ENCODE measurements around the gene THADA.

The THADA gene

GRCh38 chr2:43315482-43315881 lies 280.4 kb downstream of the THADA start:
- Histone ChIP-seq H3K36me3 (ENCODE audit: low read length) (no peaks in the 10 kb centered on the region), H3K27me3 (ENCODE audit: low read length) (no peaks in the 10 kb centered on the region), H2AFZ (ENCODE audit: low read depth, low read length, severe bottlenecking) (no peak overlapping the region), H3F3A (ENCODE audit: insufficient read depth) (no peaks in the 10 kb centered on the region), H3K4me3 (ENCODE audit: insufficient read depth, low read length, poor library complexity, severe bottlenecking) (no peak overlapping the region), H3K27ac (ENCODE audit: low read depth, low read length) (no peak overlapping the region), H3K79me2 (ENCODE audit: insufficient read depth, low read length) (no peaks in the 10 kb centered on the region), H3K9me2 (replicated peaks; ENCODE audit: insufficient read depth, low read length) (no peaks in the 10 kb centered on the region), H3K4me2 (ENCODE audit: low read depth, low read length, poor library complexity, severe bottlenecking) (no peak overlapping the region), H3K9ac (ENCODE audit: low read length) (no peak overlapping the region), H3K9me3 (ENCODE audit: insufficient read depth, low read length) (no peaks in the 10 kb centered on the region), H4K20me1 (ENCODE audit: low read depth, low read length) (no peaks in the 10 kb centered on the region)
- TF ChIP-seq CTCF (IDR thresholded peaks at IDR 0.05; ENCODE audit: insufficient read depth, low read length, poor library complexity, severe bottlenecking) (no peak), EZH2phosphoT487 (conservative IDR thresholded peaks at IDR 0.05; ENCODE audit: low read length) (no peak)

- Histone ChIP-seq H3K9me3 (ENCODE audit: insufficient read depth, low read length) (no peaks in the 10 kb centered on the region), H3F3A (ENCODE audit: insufficient read depth) (no peaks in the 10 kb centered on the region), H4K20me1 (ENCODE audit: low read depth, low read length) (no peaks in the 10 kb centered on the region), H3K4me2 (ENCODE audit: low read depth, low read length, poor library complexity, severe bottlenecking) (no peak overlapping the region), H2AFZ (ENCODE audit: low read depth, low read length, severe bottlenecking) (no peak overlapping the region), H3K27ac (ENCODE audit: low read depth, low read length) (no peak overlapping the region), H3K9ac (ENCODE audit: low read length) (no peak overlapping the region), H3K36me3 (ENCODE audit: low read length) (no peaks in the 10 kb centered on the region), H3K79me2 (ENCODE audit: insufficient read depth, low read length) (no peaks in the 10 kb centered on the region), H3K4me3 (ENCODE audit: insufficient read depth, low read length, poor library complexity, severe bottlenecking) (no peak overlapping the region), H3K27me3 (ENCODE audit: low read length) (no peaks in the 10 kb centered on the region), H3K9me2 (replicated peaks; ENCODE audit: insufficient read depth, low read length) (no peaks in the 10 kb centered on the region)
- no peak for TF ChIP-seq CTCF (IDR thresholded peaks at IDR 0.05; ENCODE audit: insufficient read depth, low read length, poor library complexity, severe bottlenecking)
Measured at GRCh38 chr2:43314299-43314927, 281.4 kb downstream of the THADA start.

GRCh38 chr2:43313642-43314017 lies 282.2 kb downstream of the THADA start:
- Histone ChIP-seq H3K4me2 (ENCODE audit: low read depth, low read length, poor library complexity, severe bottlenecking) (no peak overlapping the region), H3K9me2 (replicated peaks; ENCODE audit: insufficient read depth, low read length) (no peaks in the 10 kb centered on the region), H3F3A (ENCODE audit: insufficient read depth) (no peaks in the 10 kb centered on the region), H3K27me3 (ENCODE audit: low read length) (no peaks in the 10 kb centered on the region), H3K36me3 (ENCODE audit: low read length) (no peaks in the 10 kb centered on the region), H3K27ac (ENCODE audit: low read depth, low read length) (no peak overlapping the region), H3K79me2 (ENCODE audit: insufficient read depth, low read length) (no peaks in the 10 kb centered on the region), H4K20me1 (ENCODE audit: low read depth, low read length) (no peaks in the 10 kb centered on the region), H3K9me3 (ENCODE audit: insufficient read depth, low read length) (no peaks in the 10 kb centered on the region), H3K4me3 (ENCODE audit: insufficient read depth, low read length, poor library complexity, severe bottlenecking) (no peak overlapping the region), H3K9ac (ENCODE audit: low read length) (no peak overlapping the region), H2AFZ (ENCODE audit: low read depth, low read length, severe bottlenecking) (no peak overlapping the region)
- TF ChIP-seq CTCF (IDR thresholded peaks at IDR 0.05; ENCODE audit: insufficient read depth, low read length, poor library complexity, severe bottlenecking) (no peak), EZH2phosphoT487 (conservative IDR thresholded peaks at IDR 0.05; ENCODE audit: low read length) (no peak)
